Hepatic stellate cell (primary cell): ENCODE measurements around the gene TOP1.
"Not testable (repeated sequence)": the region's sequence is repeated elsewhere in the genome, so short reads cannot be mapped to it uniquely, and the experiment has no call there.

ENCODE experiments used
- DNase-seq: peaks from one replicate; pipeline ENCODE4 v3.0.0; 2011; ENCODE audit warnings: low spot score

TOP1 gene

DNA sequence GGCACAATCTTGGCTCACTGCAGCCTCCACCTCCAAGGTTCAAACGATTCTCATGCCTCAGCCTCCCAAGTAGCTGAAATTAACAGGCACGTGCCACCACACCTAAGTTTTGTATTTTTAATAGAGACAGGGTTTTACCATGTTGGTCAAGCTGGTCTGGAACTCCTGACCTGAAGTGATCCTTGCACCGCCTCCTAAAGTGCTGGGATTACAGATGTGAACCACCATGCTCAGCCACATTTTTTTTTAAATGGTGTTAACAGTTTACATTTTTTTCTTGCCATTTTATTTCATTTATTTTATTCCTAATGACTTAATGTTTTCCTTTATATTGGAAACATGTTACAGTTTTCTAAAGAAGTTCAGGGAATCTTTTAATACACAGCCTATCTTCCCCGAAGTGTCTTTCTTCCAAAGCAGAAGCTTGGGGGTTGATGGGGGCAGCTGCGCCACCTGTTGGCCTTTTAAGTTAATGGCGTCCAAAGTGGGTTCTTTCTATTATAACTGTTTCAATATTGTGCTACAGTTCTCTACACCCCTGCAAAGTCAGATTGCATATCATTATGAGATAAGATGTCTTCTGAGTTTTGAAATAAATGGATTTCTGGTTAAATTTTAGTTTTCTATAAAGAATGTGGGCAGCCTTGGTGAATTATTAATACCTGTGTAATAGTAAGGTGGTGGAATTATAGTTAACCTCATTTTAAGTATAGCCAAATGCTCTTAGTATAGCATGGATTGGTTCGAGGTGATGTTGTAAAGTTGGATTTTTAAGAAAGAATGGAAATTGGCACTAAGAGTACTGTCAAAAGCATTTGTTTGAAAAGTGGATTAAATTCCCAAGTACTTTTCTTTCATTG lies 66.7 kb downstream of the TOP1 start:
- peak; percentile 58 for DNase-seq

DNA sequence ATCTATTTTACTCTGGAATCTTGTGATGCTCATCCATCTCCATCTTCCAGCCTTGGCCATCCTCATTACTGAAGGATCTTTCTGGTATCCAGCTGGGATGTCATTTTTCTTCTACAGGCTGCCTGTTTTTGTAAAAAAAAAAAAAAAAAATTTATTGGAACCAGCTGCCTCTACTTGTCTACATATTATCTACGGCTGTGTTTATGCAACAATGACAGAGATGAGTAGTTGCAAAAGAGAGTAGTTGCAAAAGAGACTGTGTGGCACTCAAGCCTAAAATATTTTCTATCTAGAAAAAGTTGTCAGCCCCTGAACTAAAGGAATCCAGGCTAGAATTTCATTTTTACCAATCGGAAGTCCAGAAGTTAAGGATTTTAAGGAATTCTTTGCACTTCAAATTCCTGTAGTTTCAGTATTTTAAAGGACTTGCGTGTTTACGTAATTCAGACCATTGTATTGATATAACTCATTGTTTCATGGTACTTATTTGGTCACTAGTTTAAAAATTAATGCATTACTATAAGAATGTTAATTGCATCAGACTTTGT lies 70.2 kb downstream of the TOP1 start:
- DNase-seq = no peak

DNA sequence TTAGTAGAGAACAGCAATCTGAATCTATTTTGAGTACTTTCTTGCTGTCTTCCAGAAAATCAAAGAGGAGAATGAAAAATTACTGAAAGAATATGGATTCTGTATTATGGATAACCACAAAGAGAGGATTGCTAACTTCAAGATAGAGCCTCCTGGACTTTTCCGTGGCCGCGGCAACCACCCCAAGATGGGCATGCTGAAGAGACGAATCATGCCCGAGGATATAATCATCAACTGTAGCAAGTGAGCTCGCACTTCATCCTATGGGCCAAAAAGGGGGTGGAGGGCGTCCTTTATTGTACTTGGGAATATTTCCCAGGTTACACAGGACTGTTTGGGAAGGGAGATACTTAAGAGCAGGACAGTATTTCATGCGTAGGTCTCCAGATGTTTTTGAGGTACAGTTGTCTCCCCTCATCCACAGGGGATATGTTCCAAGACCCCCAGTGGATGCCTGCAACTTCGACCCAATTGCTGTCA lies 71.4 kb downstream of the TOP1 start:
- DNase-seq = no peak

DNA sequence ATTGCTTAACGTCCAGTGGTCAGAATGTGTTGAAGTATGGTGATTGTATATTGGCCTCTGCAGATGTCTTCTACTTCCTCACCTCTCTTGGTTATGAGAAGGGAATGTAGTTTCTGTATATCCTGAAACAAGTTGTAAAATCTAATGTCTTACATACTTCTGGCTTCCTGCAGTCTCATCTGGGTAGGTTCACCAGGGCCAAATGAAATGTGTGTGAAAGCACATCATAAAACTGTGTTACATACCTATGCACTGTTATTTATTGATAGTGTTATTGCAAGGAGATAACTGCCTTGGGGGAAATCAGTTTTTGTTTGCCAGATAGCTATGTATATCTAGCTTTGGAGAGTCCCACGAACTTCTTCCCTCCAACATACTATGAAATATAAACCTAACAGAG lies 73.0 kb downstream of the TOP1 start:
- no peak for DNase-seq

DNA sequence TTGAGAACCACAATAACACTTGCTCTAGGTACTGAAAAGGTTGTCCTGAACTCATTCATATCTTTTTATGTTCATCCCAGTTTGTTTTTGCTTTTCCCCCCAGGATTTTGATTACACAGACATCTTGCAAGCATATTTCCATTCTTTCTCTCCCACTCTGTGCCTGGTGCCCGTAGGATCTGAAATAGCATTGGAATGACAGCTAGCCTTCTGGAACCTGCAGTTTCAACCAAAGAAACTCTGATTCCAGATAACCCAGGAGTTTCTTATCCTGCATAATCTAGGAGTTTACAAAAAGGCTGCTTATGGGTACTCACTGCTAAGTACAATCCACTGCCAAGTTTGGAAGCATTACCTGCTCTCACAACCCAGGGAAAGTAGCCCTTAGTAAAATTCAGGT lies 79.9 kb downstream of the TOP1 start:
- DNase-seq = no peak

DNA sequence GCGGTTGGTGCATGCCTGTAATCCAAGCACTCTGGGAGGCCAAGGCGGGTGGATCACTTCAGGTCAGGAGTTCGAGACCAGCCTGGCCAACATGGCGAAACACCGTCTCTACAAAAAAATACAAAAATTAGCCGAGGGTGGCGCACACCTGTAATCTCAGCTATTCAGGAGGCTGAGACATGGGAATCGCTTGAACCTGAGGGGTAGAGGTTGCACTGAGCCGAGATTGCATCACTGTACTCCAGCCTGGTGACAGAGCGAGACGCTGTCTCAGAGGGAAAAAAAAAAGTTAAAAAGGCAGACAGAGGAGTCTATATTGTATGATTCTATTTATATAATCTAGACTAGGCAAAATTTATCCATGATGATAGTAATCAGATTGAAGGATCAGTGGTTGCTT lies 81.4 kb downstream of the TOP1 start:
- no peak for DNase-seq

DNA sequence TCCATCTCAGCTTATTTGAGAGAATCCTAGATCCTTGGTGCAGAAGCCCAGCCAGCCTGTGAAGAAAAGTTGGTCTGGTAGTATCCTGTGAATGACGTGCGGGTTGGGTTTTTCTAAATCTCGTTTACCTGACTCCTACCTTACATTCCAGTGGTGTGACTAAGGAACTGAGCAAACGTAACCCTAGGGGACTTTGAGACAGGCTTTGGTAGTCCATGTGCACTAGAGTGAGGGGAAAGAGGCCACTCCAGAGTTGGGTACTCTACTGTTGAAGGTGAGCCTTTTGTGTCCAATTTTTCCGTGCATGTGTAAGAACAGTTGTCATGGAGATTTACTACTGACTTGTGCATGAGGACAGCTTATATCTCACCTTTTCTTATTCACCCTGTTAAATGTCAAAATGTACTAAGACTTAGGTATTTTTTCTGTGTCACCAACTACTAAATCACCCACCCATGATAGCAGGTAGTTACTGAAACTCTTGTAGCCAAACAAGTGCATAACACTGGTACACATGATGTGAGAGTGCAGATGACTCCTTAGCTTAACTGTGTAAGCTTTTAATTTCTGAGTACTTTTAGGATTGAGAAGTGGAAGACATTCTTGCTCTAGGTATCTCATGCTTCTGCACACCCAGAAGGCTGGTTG lies 82.4 kb downstream of the TOP1 start:
- no peak for DNase-seq

DNA sequence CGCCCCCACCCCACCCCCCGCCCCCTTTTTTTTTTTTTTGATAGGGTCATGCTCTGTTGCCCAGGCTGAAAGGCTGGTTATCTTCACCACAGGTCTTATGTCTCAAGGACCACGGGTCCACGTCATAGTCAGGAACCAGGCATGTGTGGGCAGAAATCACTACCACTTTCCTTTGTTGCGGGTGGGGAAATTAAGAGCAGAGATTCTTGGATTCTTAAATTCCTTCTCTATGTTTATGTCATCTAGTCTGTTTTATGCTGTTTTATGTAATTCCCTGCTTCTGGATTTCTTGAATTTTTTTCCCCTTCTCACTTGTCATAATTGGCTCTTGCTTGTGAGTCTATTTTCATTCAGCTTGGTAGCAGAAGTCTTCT lies 82.9 kb downstream of the TOP1 start:
- DNase-seq = no peak

DNA sequence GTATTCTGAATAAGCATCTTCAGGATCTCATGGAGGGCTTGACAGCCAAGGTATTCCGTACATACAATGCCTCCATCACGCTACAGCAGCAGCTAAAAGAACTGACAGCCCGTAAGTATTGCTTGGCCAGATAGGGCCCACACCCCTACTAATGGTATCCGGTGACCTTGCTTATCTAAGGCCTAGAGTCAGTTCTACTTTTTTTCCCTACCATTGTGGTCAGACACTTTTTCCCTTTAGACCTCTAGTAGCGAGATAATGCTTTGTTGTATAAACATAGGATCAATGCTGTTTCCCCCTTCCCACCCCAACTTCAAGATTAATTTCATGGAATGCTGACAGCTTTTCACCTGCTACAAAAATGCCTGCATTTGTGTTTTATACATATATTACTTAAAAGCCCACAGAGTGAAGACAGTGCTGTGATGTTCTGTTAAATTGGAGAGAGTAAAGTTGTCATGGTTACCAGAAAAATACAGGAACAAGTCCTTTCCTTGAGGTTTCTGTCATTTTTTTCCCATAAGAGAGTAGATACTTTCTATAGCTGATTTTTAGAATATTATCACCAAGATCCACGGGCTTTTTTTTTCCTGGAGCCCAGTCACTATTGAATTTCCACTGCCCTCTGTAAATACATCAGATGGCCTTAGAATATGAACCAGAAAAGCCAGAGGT lies 87.8 kb downstream of the TOP1 start:
- DNase-seq = no peak

DNA sequence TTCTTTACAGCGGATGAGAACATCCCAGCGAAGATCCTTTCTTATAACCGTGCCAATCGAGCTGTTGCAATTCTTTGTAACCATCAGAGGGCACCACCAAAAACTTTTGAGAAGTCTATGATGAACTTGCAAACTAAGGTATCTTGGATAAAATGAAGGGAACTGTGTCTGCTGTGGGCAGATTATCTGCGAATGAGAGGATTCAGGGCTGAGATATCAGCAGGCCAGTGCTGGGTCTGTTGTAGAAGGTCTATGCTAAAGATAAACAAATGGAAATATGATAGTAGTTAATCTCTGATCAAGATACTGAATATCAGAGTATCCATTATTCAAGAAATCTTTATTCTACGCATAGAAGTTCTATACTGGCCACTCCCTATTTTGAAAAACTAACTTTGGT lies 89.5 kb downstream of the TOP1 start:
- DNase-seq = not testable (repeated sequence)

DNA sequence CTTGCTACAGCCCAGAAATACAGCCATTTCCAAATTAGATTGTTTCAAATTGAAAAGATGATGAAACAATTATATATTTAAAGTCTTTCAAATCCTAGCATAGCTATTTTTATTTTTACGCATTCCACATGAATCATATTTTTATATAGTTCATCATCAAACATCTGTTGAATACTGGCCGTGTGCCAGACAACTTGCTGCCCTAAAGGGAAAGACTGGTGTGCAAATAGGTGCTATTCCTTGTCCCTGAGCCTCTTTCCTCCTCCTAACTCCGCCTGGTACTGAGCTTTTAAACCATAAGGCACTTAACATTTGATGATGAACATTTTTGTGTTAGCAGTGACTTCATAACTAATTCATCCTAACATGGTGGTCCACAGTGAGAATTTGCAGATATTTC lies 90.0 kb downstream of the TOP1 start:
- no peak for DNase-seq

DNA sequence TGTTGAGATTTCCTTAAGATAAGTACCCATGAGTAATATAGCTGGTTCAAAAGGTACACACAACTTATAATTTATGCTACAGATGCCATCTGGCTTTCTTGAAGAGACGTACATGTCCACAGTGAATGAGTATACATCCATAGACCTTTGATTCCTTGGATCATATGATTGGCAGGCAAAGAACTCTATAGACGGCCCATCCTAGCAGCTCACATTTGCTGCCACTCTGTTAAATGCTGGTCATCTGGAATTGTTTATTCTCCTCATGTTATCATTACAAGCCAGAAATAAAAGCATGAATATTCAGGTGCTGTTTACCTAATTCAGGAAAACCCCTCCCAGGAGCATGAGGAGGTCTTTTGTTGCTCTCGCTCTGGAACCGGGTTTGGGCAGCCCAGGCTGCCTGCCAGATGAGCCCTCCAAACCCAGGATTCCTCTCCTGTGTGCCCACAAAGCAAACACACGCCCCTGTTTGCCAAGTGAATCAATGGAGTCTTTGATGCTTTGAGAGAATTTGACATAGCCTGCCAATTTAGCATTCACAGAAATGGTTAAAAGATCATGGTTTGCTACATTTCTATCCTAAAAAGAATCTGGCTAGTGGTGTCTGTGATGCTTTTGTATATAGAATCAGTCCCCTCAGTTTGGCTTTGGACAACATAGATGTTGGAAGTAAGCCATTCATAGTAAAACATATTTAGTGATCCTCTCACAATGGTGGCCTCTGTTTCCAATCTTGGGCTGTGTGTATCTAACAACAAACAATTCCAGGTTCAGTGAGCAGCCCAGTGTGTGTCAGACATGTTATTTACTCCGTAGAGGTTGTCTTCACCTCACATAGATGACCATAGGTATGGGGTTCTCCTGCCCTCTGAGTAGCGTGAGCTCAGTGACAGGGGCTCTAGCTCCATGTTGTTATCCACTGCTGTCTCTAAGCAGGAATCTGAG lies 91.3 kb downstream of the TOP1 start:
- no peak for DNase-seq

DNA sequence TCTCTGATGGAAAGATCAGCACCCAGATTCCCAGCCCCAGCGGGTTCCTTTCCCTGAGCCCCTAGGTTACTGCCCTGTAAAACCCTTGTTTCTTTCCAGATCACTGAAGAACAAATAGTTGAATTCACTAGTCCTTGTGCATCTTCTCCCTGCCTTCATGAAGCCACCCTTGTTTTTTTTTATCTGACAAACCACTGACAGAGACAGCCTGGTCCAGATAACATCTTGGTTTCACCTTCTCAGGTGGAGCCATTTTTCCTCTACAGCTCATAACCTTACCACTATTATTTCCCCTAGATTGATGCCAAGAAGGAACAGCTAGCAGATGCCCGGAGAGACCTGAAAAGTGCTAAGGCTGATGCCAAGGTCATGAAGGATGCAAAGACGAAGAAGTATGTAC lies 92.8 kb downstream of the TOP1 start:
- DNase-seq = no peak

DNA sequence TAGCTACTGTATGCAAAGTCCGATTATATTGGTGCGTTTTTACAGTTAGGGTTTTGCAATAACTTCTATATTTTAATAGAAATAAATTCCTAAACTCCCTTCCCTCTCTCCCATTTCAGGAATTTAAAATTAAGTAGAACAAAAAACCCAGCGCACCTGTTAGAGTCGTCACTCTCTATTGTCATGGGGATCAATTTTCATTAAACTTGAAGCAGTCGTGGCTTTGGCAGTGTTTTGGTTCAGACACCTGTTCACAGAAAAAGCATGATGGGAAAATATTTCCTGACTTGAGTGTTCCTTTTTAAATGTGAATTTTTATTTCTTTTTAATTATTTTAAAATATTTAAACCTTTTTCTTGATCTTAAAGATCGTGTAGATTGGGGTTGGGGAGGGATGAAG lies 95.0 kb downstream of the TOP1 start:
- DNase-seq = no peak

DNA sequence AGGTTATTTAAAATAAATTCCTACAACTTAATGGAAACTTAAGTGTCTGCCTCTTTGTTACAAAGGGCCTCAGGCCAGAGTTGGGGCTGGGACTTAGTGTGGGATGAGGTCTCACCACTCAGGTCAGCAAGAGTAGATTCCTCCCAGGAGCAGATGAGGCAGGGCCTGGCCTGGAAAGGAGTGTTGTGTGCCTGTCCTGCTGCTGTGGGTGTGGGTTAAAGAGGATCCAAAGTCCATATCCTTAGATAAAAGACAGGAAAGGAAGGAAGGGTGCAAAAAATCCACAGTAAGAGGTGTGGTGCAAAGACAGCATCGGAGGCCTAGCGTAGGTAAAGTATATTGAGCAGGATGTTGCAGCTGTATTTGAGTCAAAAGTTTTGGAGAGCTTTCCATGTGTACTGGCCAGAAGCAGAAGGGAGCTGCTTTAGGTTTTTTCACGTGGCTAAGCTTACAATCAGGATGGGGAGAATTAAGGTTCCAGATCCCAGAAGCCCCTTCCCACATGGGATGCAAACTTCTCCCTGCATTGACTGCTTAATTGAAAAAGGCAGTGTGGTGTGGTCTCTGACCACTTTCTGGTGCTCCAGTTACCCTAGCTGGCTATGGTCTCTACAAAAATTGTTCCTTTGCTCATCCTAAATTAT lies 96.0 kb downstream of the TOP1 start:
- DNase-seq = no peak

DNA sequence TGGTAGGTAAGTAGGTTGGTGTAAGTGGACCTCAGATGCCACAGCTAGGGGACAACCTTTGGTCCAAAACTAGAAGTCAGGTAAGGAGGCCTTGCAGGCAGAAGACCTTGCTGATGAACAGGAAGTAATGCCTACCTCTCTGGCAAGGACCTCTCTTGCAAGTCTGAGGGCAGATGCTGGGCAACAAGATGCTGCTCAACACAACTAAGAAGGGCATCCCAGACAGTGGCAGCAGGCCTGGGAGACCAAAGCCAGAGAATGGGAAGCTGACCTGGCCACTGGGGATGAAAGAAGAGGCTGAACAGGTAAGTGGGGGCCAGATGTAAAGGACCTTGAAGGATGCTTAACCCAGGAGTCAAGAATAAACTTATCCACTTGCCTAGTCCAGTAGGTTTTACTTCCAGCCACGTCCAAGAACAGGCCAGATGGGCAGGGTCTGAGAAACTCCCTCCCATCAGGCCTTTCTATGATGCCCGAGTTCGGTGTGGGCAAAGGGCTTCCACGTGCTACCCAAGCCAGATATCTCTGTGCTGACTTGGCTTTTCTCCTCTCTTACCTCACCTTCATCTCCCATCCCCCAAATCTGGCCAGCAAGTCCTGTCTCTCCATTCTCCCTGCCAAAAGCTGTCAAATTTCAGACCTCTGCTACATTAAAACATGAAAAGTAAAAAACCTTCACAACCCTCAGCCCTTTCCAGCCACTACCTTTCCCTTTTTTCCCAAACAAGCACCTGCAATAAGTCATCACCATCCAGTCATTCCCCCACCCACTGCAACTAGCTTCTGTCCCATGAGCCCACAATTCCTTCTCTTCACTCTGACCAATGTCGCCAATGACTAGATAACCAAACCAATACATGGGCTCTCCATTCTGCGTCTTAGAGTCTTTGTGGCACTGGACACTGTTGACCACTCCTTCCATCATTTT lies 97.2 kb downstream of the TOP1 start:
- DNase-seq = no peak

DNA sequence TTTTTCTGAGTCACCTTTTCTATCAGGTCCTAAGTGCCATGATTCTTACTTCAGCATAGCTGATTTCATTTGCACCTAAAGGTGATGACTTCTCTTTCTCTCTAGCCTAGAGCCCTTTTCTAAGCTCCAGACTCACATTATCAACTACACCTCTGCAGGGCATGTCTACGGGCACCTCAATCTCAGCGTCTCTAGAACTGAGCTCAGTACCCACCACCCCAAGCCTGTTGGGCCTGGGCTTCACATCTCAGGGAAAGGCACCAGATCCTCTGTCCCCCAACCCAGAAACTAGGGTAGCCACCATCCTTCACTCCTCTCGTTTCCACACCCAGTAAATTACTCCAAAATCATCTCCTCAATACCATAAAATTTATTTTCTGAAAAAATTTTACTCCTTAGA lies 98.1 kb downstream of the TOP1 start:
- DNase-seq = no peak

DNA sequence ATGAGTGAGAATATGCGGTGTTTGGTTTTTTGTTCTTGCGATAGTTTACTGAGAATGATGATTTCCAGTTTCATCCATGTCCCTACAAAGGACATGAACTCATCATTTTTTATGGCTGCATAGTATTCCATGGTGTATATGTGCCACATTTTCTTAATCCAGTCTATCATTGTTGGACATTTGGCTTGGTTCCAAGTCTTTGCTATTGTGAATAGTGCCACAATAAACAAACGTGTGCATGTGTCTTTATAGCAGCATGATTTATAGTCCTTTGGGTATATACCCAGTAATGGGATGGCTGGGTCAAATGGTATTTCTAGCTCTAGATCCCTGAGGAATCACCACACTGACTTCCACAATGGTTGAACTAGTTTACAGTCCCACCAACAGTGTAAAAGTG lies 99.7 kb downstream of the TOP1 start:
- DNase-seq = not testable (repeated sequence)

DNA sequence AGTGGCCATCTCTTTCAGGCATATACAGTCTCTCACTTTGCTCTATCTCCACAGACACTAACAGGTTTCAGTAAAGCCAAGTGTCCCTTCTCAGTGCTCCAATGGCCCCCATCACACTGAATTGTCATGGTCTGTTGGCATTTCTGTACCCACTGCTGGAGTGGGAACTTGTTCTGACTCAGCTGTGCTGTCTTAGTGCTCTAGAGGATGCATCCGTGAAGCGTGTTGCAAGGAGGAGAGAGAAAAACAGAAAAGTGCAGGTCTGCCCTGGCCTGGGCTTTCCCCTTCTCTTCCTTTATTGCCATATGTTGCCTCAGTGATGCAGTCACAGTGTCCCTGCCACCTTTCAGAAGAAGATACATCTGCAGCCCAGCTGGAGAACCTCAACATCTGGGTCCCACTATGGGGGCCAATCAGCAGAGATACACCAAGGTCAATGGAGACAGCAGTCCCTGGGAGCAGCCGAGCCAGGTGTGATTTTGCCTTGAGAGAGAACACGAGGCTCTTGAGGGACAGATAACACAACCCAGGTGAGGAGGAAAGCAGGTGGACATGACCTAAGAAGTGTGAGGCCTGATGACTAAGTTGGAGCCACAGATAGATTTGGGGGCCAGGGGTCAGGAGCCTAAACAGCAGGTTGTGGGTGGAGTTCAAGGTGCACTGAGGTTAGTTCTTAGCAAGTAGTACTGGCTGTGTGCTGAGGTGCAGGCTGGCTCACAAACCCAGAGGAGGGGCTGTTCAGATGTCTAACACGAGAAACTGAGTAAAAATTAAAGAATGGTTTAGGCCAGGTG lies 103.2 kb downstream of the TOP1 start:
- DNase-seq = no peak
